Activated B cell treated with CpG ODN at 0.5 μM for 24 hours (primary cell): Measurements from ENCODE around the gene EFCAB8. TPM values are rescaled to one million over a fixed set of nuclear protein-coding genes. Genes with fewer than 3 reads are reported as not detected.
"Not testable (repeated sequence)": the region's sequence is repeated elsewhere in the genome, so short reads cannot be mapped to it uniquely, and the experiment has no call there.

Source experiments
- ATAC-seq: fragments of 200-7000 bp; cut with Tn5 transposase; one replicate; pipeline ENCODE4 v1.10.0; 2021; ENCODE audit warnings: low read depth, mild to moderate bottlenecking, moderate library complexity
- CTCF ChIA-PET: fragments of 350-600 bp; sonication (Branson Sonifier 250); formaldehyde crosslinking; loops from one replicate; lab custom pipeline; 2021; ENCODE audit warnings: antibody characterized with exemption; lab: Charles Lee
- POLR2A ChIA-PET: fragments of 350-600 bp; sonication (Branson Sonifier 250); formaldehyde crosslinking; loops from one replicate; lab custom pipeline; 2021; ENCODE audit warnings: antibody characterized with exemption; lab: Charles Lee
- DNase-seq: peaks from one replicate; pipeline ENCODE4 v3.0.0; 2022
- H3K27ac Mint-ChIP-seq: one replicate; pipeline ENCODE4 v1.8.0; 2020; ENCODE audit warnings: mixed read lengths
- H3K27me3 Mint-ChIP-seq: one replicate; pipeline ENCODE4 v1.8.0; 2021; ENCODE audit warnings: mixed read lengths
- H3K36me3 Mint-ChIP-seq: one replicate; pipeline ENCODE4 v1.8.0; 2021; ENCODE audit warnings: low read depth, mixed read lengths
- H3K4me1 Mint-ChIP-seq: one replicate; pipeline ENCODE4 v1.8.0; 2021; ENCODE audit warnings: mixed read lengths
- H3K4me3 Mint-ChIP-seq: one replicate; pipeline ENCODE4 v1.8.0; 2020; ENCODE audit warnings: mild to moderate bottlenecking, mixed read lengths
- H3K9me3 Mint-ChIP-seq: one replicate; pipeline ENCODE4 v1.8.0; 2020; ENCODE audit warnings: mixed read lengths
- CTCF ChIP-seq: fragments of 200-600 bp; IDR thresholded peaks from one replicate; pipeline ENCODE4 v1.8.0; 2022; ENCODE audit warnings: antibody characterized with exemption, mild to moderate bottlenecking
- intact Hi-C: fragments of 100-400 bp; cut with micrococcal nuclease; formaldehyde crosslinking; loops from one replicate; pipeline ENCODE4 v1.15.1; 2024
- total RNA-seq: library from RNA; stranded (reverse); gene quantifications from 2 replicates; pipeline ENCODE4 v1.2.3, GENCODE V29; 2022

The EFCAB8 gene
- total RNA-seq, 1 donor from 2014 or later = 0.71 TPM

GRCh38 chr20:32869562-32869961 is 10.8 kb downstream of the EFCAB8 start:
- peaks cover 3% of the 10 kb centered on the region for H3K36me3 Mint-ChIP-seq
- H3K27ac Mint-ChIP-seq = no peak overlapping the region
- TF ChIP-seq CTCF = no peak
- no peaks in the 10 kb centered on the region for H3K27me3 Mint-ChIP-seq
- ChIA-PET POLR2A (no interaction called here), CTCF (interaction anchor here (1.1 kb wide), 1 partner anchor 79 kb away, joined by 3 read pairs; no protein-coding TSS in a partner anchor)
- intact Hi-C loops = no loop called here
- DNase-seq = no peak
- H3K9me3 Mint-ChIP-seq = no peaks in the 10 kb centered on the region
- H3K4me1 Mint-ChIP-seq = no peaks in the 10 kb centered on the region
- H3K4me3 Mint-ChIP-seq = no peak overlapping the region
- no peak for ATAC-seq

GRCh38 chr20:32870526-32870925 is 11.8 kb downstream of the EFCAB8 start:
- H3K27me3 Mint-ChIP-seq, DNase-seq, H3K4me3 Mint-ChIP-seq, intact Hi-C loops, POLR2A ChIA-PET, ATAC-seq, H3K9me3 Mint-ChIP-seq, H3K27ac Mint-ChIP-seq, H3K36me3 Mint-ChIP-seq, H3K4me1 Mint-ChIP-seq, CTCF ChIA-PET: not testable (repeated sequence)

- H3K9me3 Mint-ChIP-seq = no peaks in the 10 kb centered on the region
- DNase-seq (no peak), ATAC-seq (no peak)
- TF ChIP-seq CTCF = no peak
- no peaks in the 10 kb centered on the region for H3K27me3 Mint-ChIP-seq
- CTCF ChIA-PET = no interaction called here
- POLR2A ChIA-PET = no interaction called here
- intact Hi-C loops = no loop called here
- peaks cover 6% of the 10 kb centered on the region for H3K36me3 Mint-ChIP-seq
- no peaks in the 10 kb centered on the region for H3K4me1 Mint-ChIP-seq
- H3K4me3 Mint-ChIP-seq = no peak overlapping the region
- H3K27ac Mint-ChIP-seq = no peak overlapping the region
Observed at GRCh38 chr20:32870985-32871384, 12.3 kb downstream of the EFCAB8 start.

GRCh38 chr20:32871627-32872160 is 13.0 kb downstream of the EFCAB8 start:
- no peaks in the 10 kb centered on the region for H3K9me3 Mint-ChIP-seq
- peaks cover 6% of the 10 kb centered on the region for H3K36me3 Mint-ChIP-seq
- no peaks in the 10 kb centered on the region for H3K4me1 Mint-ChIP-seq
- DNase-seq (no peak), ATAC-seq (no peak)
- ChIA-PET POLR2A (no interaction called here), CTCF (no interaction called here)
- intact Hi-C loops = no loop called here
- no peak for TF ChIP-seq CTCF
- no peak overlapping the region for H3K4me3 Mint-ChIP-seq
- no peaks in the 10 kb centered on the region for H3K27me3 Mint-ChIP-seq
- H3K27ac Mint-ChIP-seq = no peak overlapping the region

GRCh38 chr20:32872266-32872665 is 13.5 kb downstream of the EFCAB8 start:
- ATAC-seq (no peak), DNase-seq (no peak)
- Mint-ChIP-seq H3K36me3 (peaks cover 6% of the 10 kb centered on the region), H3K4me1 (no peaks in the 10 kb centered on the region), H3K4me3 (no peak overlapping the region), H3K27me3 (no peaks in the 10 kb centered on the region), H3K27ac (no peak overlapping the region), H3K9me3 (no peaks in the 10 kb centered on the region)
- TF ChIP-seq CTCF = no peak
- POLR2A ChIA-PET = no interaction called here
- intact Hi-C loops = no loop called here
- CTCF ChIA-PET = no interaction called here

GRCh38 chr20:32875673-32876072 is 16.9 kb downstream of the EFCAB8 start:
- ATAC-seq = no peak
- intact Hi-C loops = no loop called here
- DNase-seq = no peak
- H3K9me3 Mint-ChIP-seq = no peaks in the 10 kb centered on the region
- no peak for TF ChIP-seq CTCF
- H3K27ac Mint-ChIP-seq = no peak overlapping the region
- no peaks in the 10 kb centered on the region for H3K4me1 Mint-ChIP-seq
- peaks cover 2% of the 10 kb centered on the region for H3K36me3 Mint-ChIP-seq
- H3K27me3 Mint-ChIP-seq = no peaks in the 10 kb centered on the region
- H3K4me3 Mint-ChIP-seq = no peak overlapping the region
- ChIA-PET POLR2A (no interaction called here), CTCF (no interaction called here)
